AG09319 (cell line): ENCODE measurements around the gene SOX18.

Experiments
- DNase-seq: peaks from one replicate; pipeline ENCODE4 v3.0.0-alpha.2; 2010; ENCODE audit warnings: low read depth; ENCODE audit errors: extremely low read depth
- CTCF ChIP-seq: IDR thresholded peaks from 2 replicates; pipeline ENCODE4 v1.5.1; 2011; ENCODE audit warnings: low read depth, mild to moderate bottlenecking, inconsistent platforms, low read length, moderate library complexity

Gene SOX18

GRCh38 chr20:64027981-64028685 lies 21.3 kb downstream of the SOX18 start:
- TF ChIP-seq CTCF = no peak
- no peak for DNase-seq

- no peak for DNase-seq
- TF ChIP-seq CTCF = no peak
Observed at GRCh38 chr20:64025826-64026412, 23.5 kb downstream of the SOX18 start.

GRCh38 chr20:64025101-64025825 lies 24.2 kb downstream of the SOX18 start:
- TF ChIP-seq CTCF = no peak
- no peak for DNase-seq

GRCh38 chr20:64024141-64024990 lies 25.1 kb downstream of the SOX18 start:
- DNase-seq = no peak
- no peak for TF ChIP-seq CTCF

- no peak for DNase-seq
- TF ChIP-seq CTCF = no peak
Observed at GRCh38 chr20:64023361-64024140, 25.9 kb downstream of the SOX18 start.

- no peak for TF ChIP-seq CTCF
- DNase-seq = no peak
Observed at GRCh38 chr20:64022671-64023360, 26.6 kb downstream of the SOX18 start.
